T-helper 17 cell (primary cell): ENCODE measurements around the gene ZNF296. TPM values are rescaled to one million over a fixed set of nuclear protein-coding genes. Genes with fewer than 3 reads are reported as not detected.

Source experiments
- ATAC-seq: fragments of 150-1000 bp; cut with Tn5 transposase; 2 replicates; pipeline ENCODE4 v1.10.0; 2021; ENCODE audit warnings: mild to moderate bottlenecking, moderate library complexity
- DNase-seq, 3 donors: peaks; one replicate each; pipeline versions ENCODE4 v3.0.0 to v3.0.0-alpha.2; 2020 to 2021
- H3K9me3 ChIP-seq: one replicate; pipeline ENCODE4 v1.7.0; 2013; ENCODE audit warnings: low read length, mild to moderate bottlenecking; ENCODE audit not compliant: control insufficient read depth, poor library complexity, severe bottlenecking
- H3K27ac Mint-ChIP-seq: one replicate; pipeline ENCODE4 v1.8.0; 2022; ENCODE audit warnings: mild to moderate bottlenecking, moderate library complexity, mixed read lengths
- H3K27me3 Mint-ChIP-seq: one replicate; pipeline ENCODE4 v1.8.0; 2022; ENCODE audit warnings: mixed read lengths
- H3K36me3 Mint-ChIP-seq: one replicate; pipeline ENCODE4 v1.8.0; 2022; ENCODE audit warnings: low read depth, mixed read lengths
- H3K4me1 Mint-ChIP-seq: one replicate; pipeline ENCODE4 v1.8.0; 2022; ENCODE audit warnings: mild to moderate bottlenecking, mixed read lengths
- H3K4me3 Mint-ChIP-seq: one replicate; pipeline ENCODE4 v1.8.0; 2022; ENCODE audit warnings: mild to moderate bottlenecking, moderate library complexity, mixed read lengths
- total RNA-seq, 4 donors: library from RNA in 2 of 4; stranded (reverse) in 2 of 4; gene quantifications; one replicate each; pipeline ENCODE4 v1.2.3 and lab custom pipeline; 2022 to 2026

ZNF296 gene
- total RNA-seq, 2 donors from 2014 or later: 3.4 to 3.5 TPM

- Mint-ChIP-seq H3K4me3 (no peak overlapping the region), H3K36me3 (peaks cover 2% of the 10 kb centered on the region)
Measured at GRCh38 chr19:45071545-45071938, 4.7 kb downstream of the ZNF296 start.

GRCh38 chr19:45070861-45071544 lies 5.3 kb downstream of the ZNF296 start:
- H3K9me3 ChIP-seq: no peaks in the 10 kb centered on the region
- ATAC-seq (no peak), DNase-seq (no peak)
- Mint-ChIP-seq H3K36me3 (peaks cover 2% of the 10 kb centered on the region), H3K4me1 (no peaks in the 10 kb centered on the region), H3K27me3 (no peaks in the 10 kb centered on the region), H3K27ac (no peak overlapping the region), H3K4me3 (no peak overlapping the region)

More at GRCh38 chr19:45071545-45071938, 4.7 kb downstream of the ZNF296 start:
- H3K9me3 ChIP-seq: no peaks in the 10 kb centered on the region
- Mint-ChIP-seq H3K4me1 (peaks cover 1% of the 10 kb centered on the region), H3K27me3 (no peaks in the 10 kb centered on the region), H3K27ac (no peak overlapping the region)
- no peak for DNase-seq
- ATAC-seq: no peak

GRCh38 chr19:45070214-45070613 lies 6.1 kb downstream of the ZNF296 start:
- Mint-ChIP-seq H3K27ac (no peak overlapping the region), H3K4me1 (no peaks in the 10 kb centered on the region), H3K27me3 (no peaks in the 10 kb centered on the region), H3K36me3 (peaks cover 2% of the 10 kb centered on the region), H3K4me3 (no peak overlapping the region)
- DNase-seq (no peak), ATAC-seq (no peak)
- H3K9me3 ChIP-seq: no peaks in the 10 kb centered on the region

DNA sequence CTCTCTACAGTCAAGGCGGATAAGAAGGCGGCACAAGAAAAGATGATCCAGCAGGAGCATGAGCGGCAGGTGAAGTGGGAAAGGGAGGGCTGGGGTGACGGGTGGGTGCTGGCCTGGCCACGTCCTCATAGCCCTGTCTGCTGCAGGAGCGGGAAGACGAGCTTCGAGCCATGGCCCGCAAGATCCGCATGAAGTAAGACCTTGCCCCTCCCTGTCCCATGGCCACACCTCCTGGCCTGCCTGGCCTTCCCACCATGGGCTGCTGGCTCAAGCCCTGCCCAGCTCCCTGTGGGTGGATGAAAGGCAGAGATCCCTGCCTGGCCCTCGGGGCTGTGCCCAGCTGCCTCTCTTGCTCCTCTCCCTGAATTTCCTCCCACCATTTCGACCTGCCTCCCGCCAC lies 7.2 kb downstream of the ZNF296 start:
- no peaks in the 10 kb centered on the region for H3K27me3 Mint-ChIP-seq
- DNase-seq (no peak), ATAC-seq (no peak)
- H3K27ac Mint-ChIP-seq: peak overlapping the region; percentile 49
- peaks cover 2% of the 10 kb centered on the region for H3K36me3 Mint-ChIP-seq
- no peaks in the 10 kb centered on the region for H3K9me3 ChIP-seq
- H3K4me1 Mint-ChIP-seq: no peaks in the 10 kb centered on the region
- peak overlapping the region; percentile 36 for H3K4me3 Mint-ChIP-seq

GRCh38 chr19:45068041-45068440 lies 8.2 kb downstream of the ZNF296 start:
- H3K36me3 Mint-ChIP-seq: peaks cover 2% of the 10 kb centered on the region
- ATAC-seq: no peak
- H3K4me3 Mint-ChIP-seq: no peak overlapping the region
- no peak overlapping the region for H3K27ac Mint-ChIP-seq
- H3K9me3 ChIP-seq: no peaks in the 10 kb centered on the region
- DNase-seq: no peak
- H3K27me3 Mint-ChIP-seq: no peaks in the 10 kb centered on the region
- H3K4me1 Mint-ChIP-seq: no peaks in the 10 kb centered on the region

DNA sequence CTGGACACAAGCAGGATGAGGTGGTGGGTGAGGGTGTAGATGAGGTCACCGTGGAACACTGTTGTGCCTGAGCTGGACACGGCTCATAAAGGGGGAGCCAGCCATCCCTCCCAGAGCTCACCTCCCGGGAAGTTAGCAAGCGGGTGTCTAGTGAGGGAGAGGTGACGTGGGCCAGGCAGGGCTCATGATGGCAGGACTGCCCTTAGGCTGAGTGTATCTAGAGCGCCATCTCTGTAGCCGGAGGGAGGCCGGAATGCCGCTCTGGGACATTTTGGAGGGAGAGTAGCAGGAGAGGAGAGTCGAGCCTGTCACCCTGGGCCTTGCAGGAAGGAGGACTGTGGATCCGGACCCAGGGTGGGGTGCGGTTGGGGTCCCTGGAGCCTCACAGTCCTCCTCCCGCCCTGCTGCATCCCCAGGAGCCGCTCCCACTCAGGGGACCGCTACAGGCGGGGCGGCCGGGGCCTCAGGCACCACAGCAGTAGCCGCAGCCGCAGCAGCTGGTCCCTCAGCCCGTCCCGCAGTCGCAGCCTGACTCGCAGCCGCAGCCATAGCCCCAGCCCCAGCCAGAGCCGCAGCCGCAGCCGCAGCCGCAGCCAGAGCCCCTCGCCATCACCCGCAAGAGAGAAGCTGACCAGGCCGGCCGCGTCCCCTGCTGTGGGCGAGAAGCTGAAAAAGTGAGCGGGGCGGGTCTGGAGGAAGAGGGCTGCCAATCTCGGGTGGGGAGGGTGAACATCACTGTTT lies 9.2 kb downstream of the ZNF296 start:
- Mint-ChIP-seq H3K36me3 (peaks cover 2% of the 10 kb centered on the region), H3K27me3 (no peaks in the 10 kb centered on the region), H3K4me1 (no peaks in the 10 kb centered on the region), H3K27ac (no peak overlapping the region), H3K4me3 (no peak overlapping the region)
- DNase-seq: no peak
- H3K9me3 ChIP-seq: no peaks in the 10 kb centered on the region
- ATAC-seq: no peak

DNA sequence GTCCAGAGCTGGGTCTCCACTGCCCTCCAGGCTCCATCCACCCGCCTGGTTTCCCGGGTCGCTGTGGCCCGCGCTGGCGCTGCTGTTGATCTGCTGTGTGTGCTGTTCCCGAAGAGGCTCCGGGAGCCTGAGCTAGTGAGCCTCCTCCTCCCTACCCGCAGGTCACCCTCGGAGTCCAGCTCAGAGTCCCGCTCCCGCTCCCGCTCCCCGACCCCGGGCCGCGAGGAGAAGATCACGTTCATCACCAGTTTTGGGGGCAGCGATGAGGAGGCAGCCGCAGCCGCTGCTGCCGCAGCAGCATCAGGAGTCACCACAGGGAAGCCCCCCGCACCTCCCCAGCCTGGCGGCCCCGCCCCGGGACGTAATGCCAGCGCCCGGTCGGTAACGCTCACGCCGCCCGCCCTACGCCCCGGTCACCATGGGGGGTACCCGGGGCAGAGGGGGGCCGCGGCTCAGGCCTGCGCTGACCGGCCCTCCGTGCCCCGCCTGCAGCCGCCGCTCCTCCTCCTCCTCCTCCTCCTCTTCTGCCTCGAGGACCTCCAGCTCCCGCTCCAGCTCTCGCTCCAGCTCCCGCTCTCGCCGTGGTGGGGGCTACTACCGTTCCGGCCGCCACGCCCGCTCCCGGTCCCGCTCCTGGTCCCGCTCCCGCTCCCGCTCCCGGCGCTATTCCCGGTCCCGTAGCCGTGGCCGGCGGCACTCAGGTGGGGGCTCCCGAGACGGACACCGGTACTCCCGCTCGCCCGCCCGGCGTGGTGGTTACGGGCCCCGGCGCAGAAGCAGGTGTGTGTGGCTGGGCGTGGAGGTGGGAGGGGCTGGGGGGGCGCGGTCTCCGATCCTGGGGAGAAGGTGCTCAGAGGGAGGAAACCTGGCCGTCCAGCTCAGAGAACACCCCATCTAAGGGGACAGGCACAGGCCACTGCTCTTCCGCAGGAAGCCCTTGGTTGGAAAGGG lies 12.2 kb downstream of the ZNF296 start:
- ATAC-seq (no peak), DNase-seq (no peak)
- Mint-ChIP-seq H3K27me3 (no peaks in the 10 kb centered on the region), H3K27ac (no peak overlapping the region), H3K4me1 (peaks cover 3% of the 10 kb centered on the region), H3K36me3 (peaks cover 3% of the 10 kb centered on the region), H3K4me3 (no peak overlapping the region)
- H3K9me3 ChIP-seq: no peaks in the 10 kb centered on the region

DNA sequence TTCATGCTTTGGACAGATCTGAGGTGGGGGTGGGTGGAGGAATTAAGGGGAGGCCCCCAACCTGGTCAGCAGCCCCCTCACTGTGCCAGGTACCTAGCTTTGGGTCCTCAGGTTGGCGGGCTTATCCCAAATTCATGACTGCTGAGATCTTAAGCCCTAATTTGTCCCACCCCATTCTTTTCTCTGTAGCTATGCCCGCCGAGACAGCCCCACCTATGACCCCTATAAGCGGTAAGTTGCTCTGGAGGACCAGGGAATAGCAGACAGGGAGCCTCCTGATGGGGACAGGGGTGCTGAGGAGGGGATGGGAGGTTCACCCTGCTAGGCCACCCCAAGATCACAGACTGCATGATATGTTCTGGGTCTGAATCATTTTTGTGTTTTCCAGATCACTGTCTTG lies 14.3 kb downstream of the ZNF296 start:
- no peak for ATAC-seq
- Mint-ChIP-seq H3K4me1 (peaks cover 13% of the 10 kb centered on the region), H3K4me3 (no peak overlapping the region)

DNA sequence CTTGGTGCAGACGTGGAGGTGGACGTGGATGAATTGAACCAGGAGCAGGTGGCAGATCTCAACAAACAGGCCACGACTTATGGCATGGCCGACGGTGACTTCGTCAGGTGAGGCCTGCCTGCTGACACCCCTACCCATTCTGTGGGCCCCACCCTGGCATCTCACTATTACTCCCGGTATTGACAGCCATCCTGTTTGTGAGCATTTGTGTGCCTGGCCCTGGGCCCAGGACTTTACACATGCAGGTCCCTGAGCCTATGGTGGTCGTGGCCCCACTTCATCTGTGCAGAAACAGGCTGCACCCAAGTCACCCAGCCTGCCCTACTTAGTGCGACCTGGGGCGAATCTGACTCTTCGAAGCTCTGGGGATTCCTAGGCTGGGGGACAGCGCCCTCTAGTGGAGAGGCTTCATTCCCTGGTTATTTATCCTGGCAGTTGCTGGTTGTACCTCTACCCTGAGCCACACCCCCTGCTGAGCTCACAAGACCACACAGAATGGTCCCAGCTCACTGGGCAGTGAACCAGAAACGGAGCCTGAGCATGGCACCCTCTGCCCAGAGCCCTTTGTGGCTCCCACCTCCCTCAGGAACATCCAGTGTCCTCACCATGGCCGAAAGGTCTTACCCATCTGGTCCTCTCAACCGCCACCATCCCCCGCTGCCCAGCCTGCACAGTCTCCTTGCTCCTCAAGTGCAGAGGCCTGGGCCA lies 16.9 kb downstream of the ZNF296 start:
- no peaks in the 10 kb centered on the region for H3K9me3 ChIP-seq
- Mint-ChIP-seq H3K27ac (peak overlapping the region; percentile 27), H3K36me3 (peaks cover 18% of the 10 kb centered on the region), H3K27me3 (no peaks in the 10 kb centered on the region), H3K4me1 (peaks cover 15% of the 10 kb centered on the region), H3K4me3 (no peak overlapping the region)
- ATAC-seq (peak; percentile 89), DNase-seq (peak; percentile 65 to 88 (median 67))

More for the DNA sequence above, 14.3 kb downstream of the ZNF296 start:
- Mint-ChIP-seq H3K36me3 (peaks cover 16% of the 10 kb centered on the region), H3K27me3 (no peaks in the 10 kb centered on the region), H3K27ac (no peak overlapping the region)
- DNase-seq: no peak
- no peaks in the 10 kb centered on the region for H3K9me3 ChIP-seq

DNA sequence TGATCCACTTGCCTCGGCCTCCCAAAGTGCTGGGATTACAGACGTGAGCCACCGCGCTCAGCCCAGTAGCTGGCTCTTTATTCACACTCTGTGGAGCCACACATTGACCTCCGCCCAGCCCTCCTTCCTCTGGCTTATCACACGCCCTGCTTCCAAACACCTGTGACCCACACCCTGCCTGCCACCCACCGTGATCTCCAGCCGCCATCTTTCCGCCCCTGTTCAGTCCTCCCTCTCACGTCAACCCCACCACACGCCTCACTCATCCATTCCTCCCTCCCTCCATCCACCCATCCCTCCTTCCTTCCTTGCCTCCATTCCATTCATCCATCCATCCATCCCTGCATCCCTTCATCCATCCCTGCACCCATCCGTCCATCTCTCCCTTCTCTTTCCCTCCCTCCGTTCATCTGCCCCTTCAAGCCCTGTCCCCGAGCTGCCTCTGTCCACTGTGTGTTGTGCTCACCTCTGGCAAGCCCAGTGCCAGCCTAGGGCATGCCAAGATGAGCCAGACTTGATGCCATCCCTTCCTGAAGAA lies 17.6 kb downstream of the ZNF296 start:
- peaks cover 15% of the 10 kb centered on the region for H3K4me1 Mint-ChIP-seq
- no peak for DNase-seq
- H3K36me3 Mint-ChIP-seq: peaks cover 18% of the 10 kb centered on the region
- no peak for ATAC-seq
- no peaks in the 10 kb centered on the region for H3K9me3 ChIP-seq
- peak overlapping the region; percentile 27 for H3K27ac Mint-ChIP-seq
- H3K4me3 Mint-ChIP-seq: peak overlapping the region; percentile 62
- no peaks in the 10 kb centered on the region for H3K27me3 Mint-ChIP-seq

- H3K27ac Mint-ChIP-seq: no peak overlapping the region
- H3K36me3 Mint-ChIP-seq: peaks cover 18% of the 10 kb centered on the region
- ATAC-seq (no peak), DNase-seq (no peak)
- no peaks in the 10 kb centered on the region for H3K27me3 Mint-ChIP-seq
- H3K9me3 ChIP-seq: no peaks in the 10 kb centered on the region
- no peak overlapping the region for H3K4me3 Mint-ChIP-seq
- H3K4me1 Mint-ChIP-seq: peaks cover 15% of the 10 kb centered on the region
Measured at GRCh38 chr19:45057444-45057843, 18.8 kb downstream of the ZNF296 start.

- Mint-ChIP-seq H3K4me1 (peaks cover 18% of the 10 kb centered on the region), H3K36me3 (peaks cover 21% of the 10 kb centered on the region), H3K4me3 (no peak overlapping the region), H3K27ac (no peak overlapping the region), H3K27me3 (no peaks in the 10 kb centered on the region)
- H3K9me3 ChIP-seq: no peaks in the 10 kb centered on the region
- ATAC-seq: no peak
- no peak for DNase-seq
Measured at GRCh38 chr19:45056831-45057230, 19.4 kb downstream of the ZNF296 start.
